Measurements from ENCODE around the gene SHB.

Gene SHB

DNA sequence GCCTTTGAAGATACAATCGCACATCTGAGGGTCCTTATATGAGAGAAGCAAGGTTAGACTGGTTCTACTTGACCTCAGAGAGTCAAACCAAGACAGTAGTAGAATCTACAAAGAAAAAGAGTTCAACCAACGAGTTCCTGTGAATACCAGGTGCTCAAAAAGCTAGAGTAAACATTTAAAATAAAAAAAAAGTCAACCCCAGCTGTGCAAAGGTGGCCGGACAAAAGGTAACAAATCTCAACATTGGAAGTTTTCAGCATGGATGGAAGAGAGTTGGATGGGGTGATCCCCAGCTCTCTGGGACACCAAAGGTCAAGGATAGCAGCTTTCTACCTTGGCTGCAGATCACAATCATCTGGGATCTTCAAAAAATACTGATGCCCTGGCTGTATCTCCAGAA lies 14.4 kb downstream of the SHB start:
- no peaks in the 10 kb centered on the region for H3K79me2 ChIP-seq (ENCODE audit: insufficient read depth, low read length)
- H3K27me3 ChIP-seq (ENCODE audit: insufficient read depth, low read length), result no peaks in the 10 kb centered on the region
- no peak overlapping the region for H3K9ac ChIP-seq (ENCODE audit: low read length)
- H3F3A ChIP-seq (ENCODE audit: insufficient read depth, low read length), result no peaks in the 10 kb centered on the region
- no peaks in the 10 kb centered on the region for H4K20me1 ChIP-seq (ENCODE audit: insufficient read depth, low read length)
- no peak overlapping the region for H2AFZ ChIP-seq (ENCODE audit: low read length)
- no peaks in the 10 kb centered on the region for H3K36me3 ChIP-seq (ENCODE audit: insufficient read depth, low read length)
- H3K4me3 ChIP-seq (ENCODE audit: low read depth, low read length, poor library complexity, severe bottlenecking), result no peak overlapping the region
- TF ChIP-seq, protein P1, sequence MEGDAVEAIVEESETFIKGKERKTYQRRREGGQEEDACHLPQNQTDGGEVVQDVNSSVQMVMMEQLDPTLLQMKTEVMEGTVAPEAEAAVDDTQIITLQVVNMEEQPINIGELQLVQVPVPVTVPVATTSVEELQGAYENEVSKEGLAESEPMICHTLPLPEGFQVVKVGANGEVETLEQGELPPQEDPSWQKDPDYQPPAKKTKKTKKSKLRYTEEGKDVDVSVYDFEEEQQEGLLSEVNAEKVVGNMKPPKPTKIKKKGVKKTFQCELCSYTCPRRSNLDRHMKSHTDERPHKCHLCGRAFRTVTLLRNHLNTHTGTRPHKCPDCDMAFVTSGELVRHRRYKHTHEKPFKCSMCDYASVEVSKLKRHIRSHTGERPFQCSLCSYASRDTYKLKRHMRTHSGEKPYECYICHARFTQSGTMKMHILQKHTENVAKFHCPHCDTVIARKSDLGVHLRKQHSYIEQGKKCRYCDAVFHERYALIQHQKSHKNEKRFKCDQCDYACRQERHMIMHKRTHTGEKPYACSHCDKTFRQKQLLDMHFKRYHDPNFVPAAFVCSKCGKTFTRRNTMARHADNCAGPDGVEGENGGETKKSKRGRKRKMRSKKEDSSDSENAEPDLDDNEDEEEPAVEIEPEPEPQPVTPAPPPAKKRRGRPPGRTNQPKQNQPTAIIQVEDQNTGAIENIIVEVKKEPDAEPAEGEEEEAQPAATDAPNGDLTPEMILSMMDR (IDR thresholded peaks at IDR 0.05; ENCODE audit: low read length), result no peak
- no peak for TF ChIP-seq EZH2 (IDR thresholded peaks at IDR 0.05; ENCODE audit: borderline replicate concordance, low read length)
- no peaks in the 10 kb centered on the region for H3K4me1 ChIP-seq (ENCODE audit: insufficient read depth, low read length, severe bottlenecking)
- H3K9me2 ChIP-seq (ENCODE audit: low read depth, low read length), result no peaks in the 10 kb centered on the region
- no peaks in the 10 kb centered on the region for H3K9me3 ChIP-seq (ENCODE audit: low read length)
- H3K4me2 ChIP-seq (ENCODE audit: low read length), result no peak overlapping the region
- H3K27ac ChIP-seq (ENCODE audit: low read depth, low read length, poor library complexity, severe bottlenecking), result no peak overlapping the region

DNA sequence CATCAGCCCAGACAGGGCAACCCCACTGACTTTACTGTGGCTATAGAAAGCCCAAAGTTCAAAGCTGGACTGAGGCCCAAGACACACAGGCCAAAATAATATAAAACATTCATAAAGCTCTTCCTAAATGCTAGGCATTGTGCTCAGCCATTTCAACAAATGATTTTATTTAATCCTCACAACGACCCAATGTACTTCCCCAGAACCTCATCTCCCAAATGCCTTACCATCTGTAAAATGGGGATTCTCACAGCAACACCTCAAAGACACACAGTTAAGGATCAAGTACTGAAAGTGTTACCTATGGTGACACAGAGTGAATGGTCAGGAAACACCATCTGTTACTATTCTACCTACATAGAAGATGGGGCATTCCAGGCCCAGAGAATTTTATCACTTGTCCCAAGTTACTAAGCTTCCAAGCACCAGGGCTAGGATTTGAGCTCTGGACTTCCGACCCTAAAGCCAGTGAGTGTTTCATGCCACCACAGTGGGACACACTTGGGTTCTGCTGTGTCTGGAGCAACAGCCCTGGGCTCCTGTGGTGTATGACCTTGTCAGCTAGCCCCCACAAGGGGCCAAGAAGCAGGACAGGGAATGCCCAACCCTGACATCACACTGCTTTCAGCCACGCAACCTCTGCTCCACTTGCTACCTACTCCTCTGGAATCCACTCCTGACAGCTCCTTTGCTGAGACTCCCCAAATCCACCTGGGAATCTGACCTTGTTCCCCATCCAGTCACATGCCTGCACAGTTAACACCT lies 15.1 kb downstream of the SHB start:
- TF ChIP-seq EZH2 (IDR thresholded peaks at IDR 0.05; ENCODE audit: borderline replicate concordance, low read length), result no peak
- TF ChIP-seq, protein P1 (IDR thresholded peaks at IDR 0.05; ENCODE audit: low read length), result no peak
- H3K27ac ChIP-seq (ENCODE audit: low read depth, low read length, poor library complexity, severe bottlenecking), result no peak overlapping the region
- H3F3A ChIP-seq (ENCODE audit: insufficient read depth, low read length), result no peaks in the 10 kb centered on the region
- no peaks in the 10 kb centered on the region for H3K36me3 ChIP-seq (ENCODE audit: insufficient read depth, low read length)
- H3K4me3 ChIP-seq (ENCODE audit: low read depth, low read length, poor library complexity, severe bottlenecking), result no peak overlapping the region
- no peaks in the 10 kb centered on the region for H3K9me2 ChIP-seq (ENCODE audit: low read depth, low read length)
- H3K27me3 ChIP-seq (ENCODE audit: insufficient read depth, low read length), result no peaks in the 10 kb centered on the region
- no peak overlapping the region for H3K9ac ChIP-seq (ENCODE audit: low read length)
- H3K9me3 ChIP-seq (ENCODE audit: low read length), result no peaks in the 10 kb centered on the region
- no peak overlapping the region for H2AFZ ChIP-seq (ENCODE audit: low read length)
- H3K4me1 ChIP-seq (ENCODE audit: insufficient read depth, low read length, severe bottlenecking), result no peaks in the 10 kb centered on the region
- H4K20me1 ChIP-seq (ENCODE audit: insufficient read depth, low read length), result no peaks in the 10 kb centered on the region
- no peak overlapping the region for H3K4me2 ChIP-seq (ENCODE audit: low read length)
- no peaks in the 10 kb centered on the region for H3K79me2 ChIP-seq (ENCODE audit: insufficient read depth, low read length)

DNA sequence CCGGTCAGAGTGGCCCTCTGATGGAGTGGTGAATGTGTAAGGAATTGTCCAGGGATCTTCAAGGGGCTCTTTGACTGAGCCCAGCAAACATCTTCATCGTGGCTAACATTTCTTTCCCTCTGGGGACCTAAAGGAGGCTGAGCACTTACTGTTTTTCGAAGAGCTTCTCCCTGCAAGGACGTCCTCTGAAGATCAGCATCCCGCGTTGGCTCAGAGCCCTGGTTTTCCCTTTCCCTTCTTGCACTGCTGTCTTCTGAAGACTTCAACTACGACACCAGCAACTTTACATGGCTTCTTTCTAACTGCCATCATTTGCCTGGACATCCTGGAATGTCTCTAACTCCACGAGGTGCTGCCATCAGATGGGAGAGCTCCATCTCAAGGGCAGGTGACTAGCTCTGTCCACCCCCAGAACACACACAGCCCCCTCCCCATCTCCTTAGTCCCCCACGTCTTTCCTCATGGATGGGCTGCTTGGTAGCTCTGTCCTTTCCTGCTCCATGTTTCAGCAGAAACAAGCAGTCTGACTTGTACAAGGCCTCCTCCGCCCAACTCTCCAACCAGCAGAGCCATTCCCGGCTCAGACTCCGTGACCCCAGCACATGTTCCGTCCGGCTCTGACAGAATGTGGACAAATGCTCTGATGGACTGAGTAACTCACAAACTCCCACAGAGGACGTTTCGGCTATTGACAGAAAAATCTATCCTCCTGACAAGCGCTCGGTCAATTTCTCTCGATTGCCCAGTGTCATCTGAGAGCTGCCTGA lies 17.1 kb downstream of the SHB start:
- Histone ChIP-seq H3K27me3 (ENCODE audit: insufficient read depth, low read length) (no peaks in the 10 kb centered on the region), H2AFZ (ENCODE audit: low read length) (no peak overlapping the region), H3K4me3 (ENCODE audit: low read depth, low read length, poor library complexity, severe bottlenecking) (no peak overlapping the region), H3F3A (ENCODE audit: insufficient read depth, low read length) (no peaks in the 10 kb centered on the region), H3K9me2 (ENCODE audit: low read depth, low read length) (no peaks in the 10 kb centered on the region), H3K9me3 (ENCODE audit: low read length) (no peaks in the 10 kb centered on the region), H3K4me2 (ENCODE audit: low read length) (no peak overlapping the region), H3K4me1 (ENCODE audit: insufficient read depth, low read length, severe bottlenecking) (no peaks in the 10 kb centered on the region), H3K36me3 (ENCODE audit: insufficient read depth, low read length) (no peaks in the 10 kb centered on the region), H3K9ac (ENCODE audit: low read length) (no peak overlapping the region), H4K20me1 (ENCODE audit: insufficient read depth, low read length) (no peaks in the 10 kb centered on the region), H3K27ac (ENCODE audit: low read depth, low read length, poor library complexity, severe bottlenecking) (no peak overlapping the region), H3K79me2 (ENCODE audit: insufficient read depth, low read length) (no peaks in the 10 kb centered on the region)
- TF ChIP-seq EZH2 (IDR thresholded peaks at IDR 0.05; ENCODE audit: borderline replicate concordance, low read length), result no peak
- TF ChIP-seq, protein P1 (IDR thresholded peaks at IDR 0.05; ENCODE audit: low read length), result no peak

Data from OCI-LY1 (cell line).